ENCODE measurements around the gene SLC25A10. TPM values are rescaled to one million over a fixed set of nuclear protein-coding genes. Genes with fewer than 3 reads are reported as not detected.

Gene SLC25A10
- total RNA-seq, 1 donor from 2014 or later: 28.8 TPM

- H3K4me1 Mint-ChIP-seq: peaks cover 19% of the 10 kb centered on the region
- peaks cover 9% of the 10 kb centered on the region for H3K36me3 Mint-ChIP-seq (ENCODE audit: low read depth)
- peak overlapping the region; percentile 97 for H3K4me3 Mint-ChIP-seq
- peaks cover 31% of the 10 kb centered on the region for H3K27me3 Mint-ChIP-seq (ENCODE audit: low read depth)
- H3K9me3 Mint-ChIP-seq: no peaks in the 10 kb centered on the region
- peak overlapping the region; percentile 93 for H3K27ac Mint-ChIP-seq (ENCODE audit: unreplicated experiment)
- DNase-seq (ENCODE audit: low read depth, low spot score): peak; percentile 38
- no peak for TF ChIP-seq CTCF (conservative IDR thresholded peaks at IDR 0.05)
Observed at GRCh38 chr17:81713556-81714411, 1.7 kb downstream of the SLC25A10 start.

GRCh38 chr17:81714412-81715106 lies 2.5 kb downstream of the SLC25A10 start:
- H3K27ac Mint-ChIP-seq (ENCODE audit: unreplicated experiment): no peak overlapping the region

DNA sequence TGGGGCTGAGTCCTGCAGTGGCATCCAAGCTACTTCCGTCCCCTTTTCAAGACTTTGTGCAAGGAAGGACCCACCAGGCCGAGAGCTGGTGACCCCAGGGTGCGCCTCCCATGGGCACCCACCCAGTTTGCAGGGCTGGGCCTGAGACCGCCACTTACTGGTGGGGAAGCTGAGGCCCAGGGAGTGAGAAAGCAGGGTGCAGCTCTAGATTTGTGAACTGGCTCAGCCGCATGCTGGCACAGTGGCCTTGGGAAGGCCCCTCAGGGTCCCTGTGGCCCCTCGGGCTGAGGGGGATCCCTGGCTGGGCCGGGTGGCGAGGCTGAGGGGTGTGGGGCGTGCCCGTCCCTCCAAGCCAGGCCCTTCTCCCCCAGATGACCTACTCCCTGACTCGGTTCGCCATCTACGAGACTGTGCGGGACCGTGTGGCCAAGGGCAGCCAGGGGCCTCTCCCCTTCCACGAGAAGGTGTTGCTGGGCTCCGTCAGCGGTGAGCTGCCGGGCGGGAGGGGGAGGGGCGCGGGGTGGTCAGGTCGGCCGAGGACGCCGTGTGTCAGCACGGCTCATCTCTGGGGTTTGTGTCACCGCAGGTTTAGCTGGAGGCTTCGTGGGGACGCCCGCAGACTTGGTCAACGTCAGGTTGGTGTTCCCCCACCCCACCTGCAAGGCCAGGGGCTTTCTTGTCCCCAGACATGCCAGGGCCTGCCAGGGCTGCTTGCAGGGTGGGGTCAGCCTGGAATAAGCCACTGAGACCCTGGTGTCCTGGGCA lies 3.2 kb downstream of the SLC25A10 start:
- H3K27ac Mint-ChIP-seq (ENCODE audit: unreplicated experiment): no peak overlapping the region
- no peak overlapping the region for H3K4me3 Mint-ChIP-seq
- peaks cover 22% of the 10 kb centered on the region for H3K27me3 Mint-ChIP-seq (ENCODE audit: low read depth)
- H3K36me3 Mint-ChIP-seq (ENCODE audit: low read depth): peaks cover 6% of the 10 kb centered on the region
- no peak for DNase-seq (ENCODE audit: low read depth, low spot score)
- H3K4me1 Mint-ChIP-seq: peaks cover 19% of the 10 kb centered on the region
- H3K9me3 Mint-ChIP-seq: no peaks in the 10 kb centered on the region
- TF ChIP-seq CTCF (conservative IDR thresholded peaks at IDR 0.05): no peak

More at GRCh38 chr17:81714412-81715106, 2.5 kb downstream of the SLC25A10 start:
- TF ChIP-seq CTCF (conservative IDR thresholded peaks at IDR 0.05): no peak
- DNase-seq (ENCODE audit: low read depth, low spot score): no peak
- Mint-ChIP-seq H3K4me3 (peak overlapping the region; percentile 70), H3K27me3 (ENCODE audit: low read depth) (peaks cover 29% of the 10 kb centered on the region), H3K9me3 (no peaks in the 10 kb centered on the region), H3K36me3 (ENCODE audit: low read depth) (peaks cover 6% of the 10 kb centered on the region), H3K4me1 (peaks cover 19% of the 10 kb centered on the region)

- TF ChIP-seq CTCF (conservative IDR thresholded peaks at IDR 0.05): no peak
- Mint-ChIP-seq H3K9me3 (no peaks in the 10 kb centered on the region), H3K4me1 (peaks cover 13% of the 10 kb centered on the region), H3K27me3 (ENCODE audit: low read depth) (peaks cover 14% of the 10 kb centered on the region), H3K27ac (ENCODE audit: unreplicated experiment) (no peak overlapping the region), H3K36me3 (ENCODE audit: low read depth) (peaks cover 6% of the 10 kb centered on the region), H3K4me3 (no peak overlapping the region)
- no peak for DNase-seq (ENCODE audit: low read depth, low spot score)
Observed at GRCh38 chr17:81715872-81716673, 4.0 kb downstream of the SLC25A10 start.

DNA sequence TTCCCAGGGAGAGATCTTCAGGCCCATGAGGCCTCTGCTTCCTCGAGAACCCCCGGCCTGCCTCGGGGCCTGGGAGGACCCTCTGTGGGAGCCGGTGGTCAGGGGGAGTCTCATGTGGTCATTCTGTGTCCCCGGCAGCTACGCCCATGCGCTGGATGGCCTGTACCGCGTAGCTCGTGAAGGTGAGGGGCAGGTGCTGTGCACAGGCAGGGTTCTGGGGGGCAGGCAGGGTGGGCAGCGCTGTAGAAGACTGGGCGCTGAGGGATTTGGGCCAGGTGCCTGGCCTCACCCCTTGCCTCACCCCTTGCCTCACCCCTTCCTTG lies 4.6 kb downstream of the SLC25A10 start:
- Mint-ChIP-seq H3K4me1 (peaks cover 9% of the 10 kb centered on the region), H3K27ac (ENCODE audit: unreplicated experiment) (no peak overlapping the region), H3K27me3 (ENCODE audit: low read depth) (peaks cover 9% of the 10 kb centered on the region), H3K36me3 (ENCODE audit: low read depth) (peaks cover 6% of the 10 kb centered on the region), H3K9me3 (no peaks in the 10 kb centered on the region), H3K4me3 (no peak overlapping the region)
- no peak for DNase-seq (ENCODE audit: low read depth, low spot score)
- no peak for TF ChIP-seq CTCF (conservative IDR thresholded peaks at IDR 0.05)
